ENCODE measurements around the gene CSNK1E.

DNA sequence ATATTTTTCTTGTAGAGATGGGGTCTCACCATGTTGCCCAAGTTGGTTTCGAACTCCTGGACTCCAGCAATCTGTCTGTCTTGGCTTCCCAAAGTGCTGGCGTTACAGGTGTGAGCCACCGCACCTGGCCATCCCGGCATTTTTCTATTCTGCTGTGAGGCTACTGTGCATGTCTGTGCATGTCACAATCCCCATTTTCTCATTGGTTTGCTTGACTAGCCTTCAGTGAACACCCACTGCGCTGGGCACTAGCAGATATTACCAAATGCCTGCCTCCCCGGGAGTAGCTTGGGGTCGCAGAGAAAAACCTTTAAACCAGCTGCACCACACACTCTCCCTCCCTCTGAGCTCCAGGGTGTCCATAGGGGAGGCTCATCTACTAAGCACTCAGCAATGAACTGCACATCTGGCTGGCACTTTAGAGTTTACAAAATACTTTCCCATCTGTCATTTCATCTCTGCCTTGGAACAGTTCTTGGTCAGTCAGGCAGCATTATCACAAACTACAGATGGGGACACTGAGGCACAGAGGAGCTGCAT lies 4.9 kb downstream of the CSNK1E start:
- TF ChIP-seq ZNF70 (CRISPR knock-in tag; IDR thresholded peaks at IDR 0.05) = no peak
- TF ChIP-seq, protein P1, sequence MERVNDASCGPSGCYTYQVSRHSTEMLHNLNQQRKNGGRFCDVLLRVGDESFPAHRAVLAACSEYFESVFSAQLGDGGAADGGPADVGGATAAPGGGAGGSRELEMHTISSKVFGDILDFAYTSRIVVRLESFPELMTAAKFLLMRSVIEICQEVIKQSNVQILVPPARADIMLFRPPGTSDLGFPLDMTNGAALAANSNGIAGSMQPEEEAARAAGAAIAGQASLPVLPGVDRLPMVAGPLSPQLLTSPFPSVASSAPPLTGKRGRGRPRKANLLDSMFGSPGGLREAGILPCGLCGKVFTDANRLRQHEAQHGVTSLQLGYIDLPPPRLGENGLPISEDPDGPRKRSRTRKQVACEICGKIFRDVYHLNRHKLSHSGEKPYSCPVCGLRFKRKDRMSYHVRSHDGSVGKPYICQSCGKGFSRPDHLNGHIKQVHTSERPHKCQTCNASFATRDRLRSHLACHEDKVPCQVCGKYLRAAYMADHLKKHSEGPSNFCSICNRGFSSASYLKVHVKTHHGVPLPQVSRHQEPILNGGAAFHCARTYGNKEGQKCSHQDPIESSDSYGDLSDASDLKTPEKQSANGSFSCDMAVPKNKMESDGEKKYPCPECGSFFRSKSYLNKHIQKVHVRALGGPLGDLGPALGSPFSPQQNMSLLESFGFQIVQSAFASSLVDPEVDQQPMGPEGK (CRISPR knock-in tag; IDR thresholded peaks at IDR 0.05; ENCODE audit: borderline replicate concordance) = no peak
- TF ChIP-seq RARB (CRISPR knock-in tag; IDR thresholded peaks at IDR 0.05) = no peak
- TF ChIP-seq ZNF8 (CRISPR knock-in tag; IDR thresholded peaks at IDR 0.05) = no peak
- no peak for TF ChIP-seq BACH2 (CRISPR knock-in tag; IDR thresholded peaks at IDR 0.05; ENCODE audit: borderline replicate concordance)
- no peak for TF ChIP-seq ARNTL (CRISPR knock-in tag; IDR thresholded peaks at IDR 0.05; ENCODE audit: borderline replicate concordance, low read depth)
- no peak for TF ChIP-seq TOX (CRISPR knock-in tag; IDR thresholded peaks at IDR 0.05; ENCODE audit: borderline replicate concordance)

Measured in SK-N-SH treated with all-trans-retinoic acid at 6 μM for 48 hours (cell line).